IMR-90 (cell line): Measurements from ENCODE around the gene CERS1. TPM values are rescaled to one million over a fixed set of nuclear protein-coding genes. Genes with fewer than 3 reads are reported as not detected.

Source experiments
- ATAC-seq: fragments of 200-7000 bp; cut with Tn5 transposase; 2 replicates; pipeline ENCODE4 v1.9.1; 2020; ENCODE audit warnings: low read depth, mild to moderate bottlenecking, moderate library complexity
- BruUV-seq: library from RNA; stranded (reverse); fragments of 400-500 nt; replicated peaks from 2 replicates; lab custom pipeline; 2021; lab: Mats Ljungman, UMichigan
- CTCF ChIA-PET: fragments of 300-600 bp; formaldehyde crosslinking; extraction: SDS; loops from one replicate; lab custom pipeline; 2021; ENCODE audit warnings: antibody characterized with exemption; lab: Yijun Ruan, JAX
- POLR2A ChIA-PET: fragments of 300-600 bp; sonication (Branson Sonifier 250); formaldehyde crosslinking; loops from one replicate; lab custom pipeline; 2022; ENCODE audit warnings: antibody characterized with exemption; ENCODE audit not compliant: unreplicated experiment; lab: Charles Lee
- DNase-seq: peaks from one replicate; pipeline ENCODE4 v3.0.0; 2013
- H2AFZ ChIP-seq: replicated peaks from 2 replicates; pipeline ENCODE3; 2013; ENCODE audit warnings: low read length, mild to moderate bottlenecking; ENCODE audit not compliant: poor library complexity
- H2AK5ac ChIP-seq: 2 replicates; pipeline ENCODE4 v1.6.1; 2013; ENCODE audit warnings: low read depth, low read length, inconsistent platforms
- H2AK9ac ChIP-seq: replicated peaks from 2 replicates; pipeline ENCODE3; 2013; ENCODE audit warnings: mild to moderate bottlenecking, low read depth, low read length, moderate library complexity; ENCODE audit not compliant: poor library complexity
- H2BK120ac ChIP-seq: 2 replicates; pipeline ENCODE4 v1.6.1; 2013; ENCODE audit warnings: low read depth, low read length, inconsistent platforms
- H2BK15ac ChIP-seq: 3 replicates; pipeline ENCODE4 v1.6.1; 2013; ENCODE audit warnings: low read depth, low read length, inconsistent platforms
- H2BK20ac ChIP-seq: 2 replicates; pipeline ENCODE4 v1.6.1; 2013; ENCODE audit warnings: low read depth, mild to moderate bottlenecking, inconsistent platforms, low read length, moderate library complexity
- H2BK5ac ChIP-seq: 2 replicates; pipeline ENCODE4 v1.6.1; 2013; ENCODE audit warnings: mild to moderate bottlenecking, low read depth, low read length, inconsistent platforms; ENCODE audit not compliant: poor library complexity, severe bottlenecking
- H3K14ac ChIP-seq: replicated peaks from 2 replicates; pipeline ENCODE4 v1.6.1; 2013; ENCODE audit warnings: low read depth, low read length, inconsistent platforms
- H3K18ac ChIP-seq: 2 replicates; pipeline ENCODE4 v1.6.1; 2013; ENCODE audit warnings: low read depth, low read length, control low read depth
- H3K23ac ChIP-seq: 2 replicates; pipeline ENCODE4 v1.6.1; 2013; ENCODE audit warnings: low read depth, low read length, inconsistent platforms
- H3K27ac ChIP-seq: 2 replicates; pipeline ENCODE4 v1.5.1; 2013; ENCODE audit warnings: mild to moderate bottlenecking, control low read depth, low read length; ENCODE audit not compliant: insufficient read depth
- H3K27me3 ChIP-seq: 2 replicates; pipeline ENCODE4 v1.6.1; 2013; ENCODE audit warnings: low read length; ENCODE audit not compliant: control insufficient read depth, insufficient read depth
- H3K36me3 ChIP-seq: 2 replicates; pipeline ENCODE4 v1.6.1; 2013; ENCODE audit warnings: low read length, mixed read lengths; ENCODE audit not compliant: control insufficient read depth, insufficient read depth
- H3K4ac ChIP-seq: 2 replicates; pipeline ENCODE4 v1.6.1; 2013; ENCODE audit warnings: low read depth, low read length, inconsistent platforms
- H3K4me1 ChIP-seq: 2 replicates; pipeline ENCODE4 v1.6.1; 2013; ENCODE audit warnings: low read length, mixed read lengths; ENCODE audit not compliant: control insufficient read depth, insufficient read depth
- H3K4me2 ChIP-seq: 2 replicates; pipeline ENCODE4 v1.6.1; 2013; ENCODE audit warnings: low read depth, mild to moderate bottlenecking, control low read depth, low read length, moderate library complexity
- H3K4me3 ChIP-seq: 2 replicates; pipeline ENCODE4 v1.5.1; 2013; ENCODE audit warnings: low read depth, mild to moderate bottlenecking, control low read depth, low read length, moderate library complexity; ENCODE audit not compliant: insufficient read depth
- H3K56ac ChIP-seq: 2 replicates; pipeline ENCODE4 v1.6.1; 2013; ENCODE audit warnings: low read length, inconsistent platforms; ENCODE audit not compliant: insufficient read depth; ENCODE audit errors: extremely low read depth
- H3K79me1 ChIP-seq, 2 experiments: 2 replicates each; pipeline ENCODE4 v1.6.1; 2013; ENCODE audit warnings: low read length in 2 of 2, inconsistent platforms in 1 of 2, low read depth in 1 of 2
- H3K9ac ChIP-seq: 2 replicates; pipeline ENCODE4 v1.6.1; 2013; ENCODE audit warnings: low read depth, low read length, control low read depth
- H3K9me1 ChIP-seq: 2 replicates; pipeline ENCODE4 v1.6.1; 2013; ENCODE audit warnings: low read length, inconsistent platforms; ENCODE audit not compliant: insufficient read depth
- H3K9me3 ChIP-seq: 2 replicates; pipeline ENCODE4 v1.6.1; 2013; ENCODE audit warnings: low read length; ENCODE audit not compliant: control insufficient read depth, insufficient read depth
- H4K20me1 ChIP-seq: 2 replicates; pipeline ENCODE4 v1.6.1; 2013; ENCODE audit warnings: low read length, inconsistent platforms; ENCODE audit not compliant: insufficient read depth
- H4K5ac ChIP-seq: 2 replicates; pipeline ENCODE4 v1.6.1; 2013; ENCODE audit warnings: mild to moderate bottlenecking, low read depth, low read length, control low read depth
- H4K8ac ChIP-seq, 2 experiments: 2 replicates each; pipeline ENCODE4 v1.6.1; 2013; ENCODE audit warnings: low read depth in 2 of 2, low read length in 2 of 2, control low read depth in 1 of 2, inconsistent platforms in 1 of 2
- H4K91ac ChIP-seq: 2 replicates; pipeline ENCODE4 v1.6.1; 2013; ENCODE audit warnings: low read depth, low read length, inconsistent platforms; ENCODE audit not compliant: insufficient read depth
- BHLHE40 ChIP-seq: fragments of 150-350 bp; IDR thresholded peaks from 2 replicates; pipeline ENCODE4 v1.6.1; 2016; ENCODE audit warnings: mild to moderate bottlenecking, low read depth, low read length
- CEBPB ChIP-seq: IDR thresholded peaks from 2 replicates; pipeline ENCODE4 v1.6.1; 2012; ENCODE audit warnings: low read depth, low read length, improper control_type of control experiment
- CTCF ChIP-seq: conservative IDR thresholded peaks from 2 replicates; pipeline ENCODE4 v1.5.1; 2012; ENCODE audit warnings: mild to moderate bottlenecking, low read depth, low read length, improper control_type of control experiment
- MAFK ChIP-seq: IDR thresholded peaks from 2 replicates; pipeline ENCODE4 v1.6.1; 2012; ENCODE audit warnings: low read depth, low read length, improper control_type of control experiment
- MAZ ChIP-seq: IDR thresholded peaks from 2 replicates; pipeline ENCODE4 v1.6.1; 2012; ENCODE audit warnings: low read depth, mild to moderate bottlenecking, low read length, improper control_type of control experiment, moderate library complexity, borderline replicate concordance
- MXI1 ChIP-seq: IDR thresholded peaks from 2 replicates; pipeline ENCODE4 v1.6.1; 2012; ENCODE audit warnings: low read depth, mild to moderate bottlenecking, low read length, moderate library complexity, borderline replicate concordance
- RCOR1 ChIP-seq: IDR thresholded peaks from 2 replicates; pipeline ENCODE4 v1.6.1; 2012; ENCODE audit warnings: mild to moderate bottlenecking, low read length, improper control_type of control experiment; ENCODE audit not compliant: insufficient replicate concordance
- SMC3 ChIP-seq: fragments of 150-350 bp; IDR thresholded peaks from 2 replicates; pipeline ENCODE4 v1.6.1; 2016; ENCODE audit warnings: low read depth, mild to moderate bottlenecking, antibody characterized with exemption, low read length, moderate library complexity
- USF2 ChIP-seq: fragments of 150-350 bp; IDR thresholded peaks from 2 replicates; pipeline ENCODE4 v1.6.1; 2017; ENCODE audit warnings: mild to moderate bottlenecking, antibody characterized with exemption, low read length, low read depth
- WGBS, 2 experiments: methylation state at CpG; one replicate each; pipeline versions ENCODE4 v1.1.5 to v1.1.7; 2013; ENCODE audit warnings: missing lambda C conversion rate in 2 of 2; ENCODE audit not compliant: insufficient read length in 1 of 2; ENCODE audit errors: extremely low coverage in 2 of 2; 5-methylcytosine and 5-hydroxymethylcytosine counted together
- dilution Hi-C: fragments of 300-500 bp; cut with HindIII; formaldehyde crosslinking; loops from one replicate; pipeline ENCODE4 v1.14.3; 2018; ENCODE audit warnings: low sequenced_read_pairs; ENCODE audit not compliant: unreplicated experiment
- in situ Hi-C: fragments of 300-500 bp; cut with MboI; formaldehyde crosslinking; loops from 3 replicates; pipeline ENCODE4 v1.14.3; 2019; ENCODE audit warnings: low sequenced_read_pairs, inconsistent platforms, mixed read lengths
- intact Hi-C: fragments of 100-400 bp; cut with micrococcal nuclease; formaldehyde crosslinking; loops from 2 replicates; pipeline ENCODE4 v1.10.0; 2022
- polyA plus RNA-seq, 3 experiments: library from polyadenylated mRNA; depleted of rRNA; stranded (reverse); fragments of >200 nt; gene quantifications; 2 replicates each; pipeline ENCODE4 v1.2.3, GENCODE V29; 2012; ENCODE audit warnings: low replicate concordance in 1 of 3
- total RNA-seq: library from RNA; depleted of rRNA; stranded (reverse); fragments of >200 nt; gene quantifications from 2 replicates; pipeline ENCODE4 v1.2.3, GENCODE V29; 2012

CERS1 gene
- total and polyA plus RNA-seq, 2 of the 4 experiments (the other 2 are of a cell fraction): 0.90 to 4.3 TPM

GRCh38 chr19:18851673-18852325 lies 44.2 kb downstream of the CERS1 start:
- Histone ChIP-seq H3K18ac (no peak overlapping the region), H2BK15ac (no peak overlapping the region), H3K4me2 (no peak overlapping the region), H3K23ac (no peak overlapping the region), H2AK5ac (no peak overlapping the region), H3K9ac (no peak overlapping the region), H3K56ac (no peak overlapping the region), H3K4me1 (peaks cover 11% of the 10 kb centered on the region), H4K8ac (no peak overlapping the region), H3K9me3 (no peaks in the 10 kb centered on the region), H4K20me1 (peaks cover 54% of the 10 kb centered on the region), H3K14ac (no peak overlapping the region), H3K27me3 (no peaks in the 10 kb centered on the region), H2BK120ac (no peak overlapping the region), H3K4me3 (no peak overlapping the region), H3K27ac (no peak overlapping the region), H3K36me3 (peaks cover 66% of the 10 kb centered on the region), H2AK9ac (no peak overlapping the region), H3K9me1 (no peaks in the 10 kb centered on the region), H2BK20ac (no peak overlapping the region), H4K5ac (no peak overlapping the region), H3K79me1 (peaks cover 34 to 84% of the 10 kb centered on the region in 2 experiments), H2AFZ (no peak overlapping the region), H4K91ac (no peak overlapping the region), H3K4ac (no peak overlapping the region), H2BK5ac (no peak overlapping the region)
- intact Hi-C loops (no loop called here), in situ Hi-C loops (loop anchor here (5.0 kb wide), 1 partner anchor 399 kb away; no protein-coding TSS in a partner anchor), dilution Hi-C loops (no loop called here)
- no TSS peak for BruUV-seq
- no peak for ATAC-seq
- WGBS, 2 experiments: 98% methylated on average over 7 of the region's 31 CpGs; no CpG with 5 or more reads in 1 of the 2 experiments
- TF ChIP-seq CEBPB: no peak
- no peak for TF ChIP-seq USF2
- no peak for TF ChIP-seq MAFK
- no peak for TF ChIP-seq CTCF
- TF ChIP-seq BHLHE40: no peak
- TF ChIP-seq MXI1: no peak
- TF ChIP-seq RCOR1: no peak
- TF ChIP-seq SMC3: no peak
- TF ChIP-seq MAZ: no peak
- CTCF ChIA-PET: no interaction called here
- no peak for DNase-seq
- POLR2A ChIA-PET: no interaction called here
